ENCODE data around the gene WRNIP1. TPM values are rescaled to one million over a fixed set of nuclear protein-coding genes. Genes with fewer than 3 reads are reported as not detected.

WRNIP1 gene
- total and polyA plus RNA-seq, 2 of the 8 experiments (the other 6 are each of a cell fraction or from before 2014, with no cell fraction given), result 38.2 to 39.2 TPM

DNA sequence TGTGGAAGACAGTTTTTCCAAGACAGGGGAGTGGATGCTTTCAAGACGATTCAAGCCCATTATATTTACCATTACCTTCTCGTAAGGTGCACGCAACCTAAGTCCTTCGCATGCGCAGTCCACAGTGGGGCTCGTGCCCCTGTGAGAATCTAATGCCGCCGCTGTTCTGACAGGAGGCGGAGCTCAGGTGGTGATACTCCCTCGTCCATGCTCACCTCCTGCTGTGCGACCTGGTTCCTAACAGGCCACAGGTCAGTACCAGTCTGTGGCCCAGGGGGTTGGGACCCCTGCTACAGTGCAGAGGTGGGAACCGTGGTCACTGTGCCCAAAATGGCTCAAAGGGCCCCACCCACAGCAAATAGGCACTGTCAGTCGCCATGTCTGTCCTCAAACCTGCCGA lies 39.8 kb downstream of the WRNIP1 start:
- Histone ChIP-seq H2AK5ac (ENCODE audit: low read depth, low read length) (no peak overlapping the region), H3K56ac (replicated peaks; ENCODE audit: insufficient read length, low read depth, low read length) (no peak overlapping the region), H3K4me1 (replicated peaks in 1 of 4; ENCODE audit: control insufficient read depth in 3 of 4, insufficient read depth in 4 of 4, low read length in 3 of 4) (peaks cover 0 to 5% (median 2%) of the 10 kb centered on the region in 4 experiments; a peak in 2 of 7 replicates), H2BK120ac (replicated peaks; ENCODE audit: low read depth, low read length) (no peak overlapping the region), H4K8ac (ENCODE audit: extremely low read depth, insufficient read depth, low read length) (no peak overlapping the region), H3K14ac (ENCODE audit: insufficient read length) (no peak overlapping the region), H3K4me2 (ENCODE audit: insufficient read depth in 1 of 2, low read depth in 2 of 2, low read length in 2 of 2) (no peak overlapping the region), H4K91ac (replicated peaks; ENCODE audit: insufficient read length, low read length) (no peak overlapping the region), H3K9ac (replicated peaks in 1 of 4; ENCODE audit: extremely low read depth in 1 of 4, low read depth in 3 of 4, low read length in 3 of 4) (no peak overlapping the region), H2BK15ac (ENCODE audit: low read length) (no peak overlapping the region), H3K18ac (ENCODE audit: extremely low read depth, low read length) (no peak overlapping the region), H3K23me2 (ENCODE audit: low read depth, low read length) (no peaks in the 10 kb centered on the region; the same call in 1 of the 2 replicates), H3K27ac (ENCODE audit: low read depth, low read length) (no peak overlapping the region), H4K20me1 (replicated peaks in 1 of 2; ENCODE audit: control insufficient read depth in 1 of 2, insufficient read depth in 2 of 2, low read length in 2 of 2) (no peaks in the 10 kb centered on the region), H3K9me3 (ENCODE audit: insufficient read depth in 2 of 2, low read depth in 1 of 2, low read length in 1 of 2) (no peaks in the 10 kb centered on the region), H3K36me3 (ENCODE audit: control insufficient read depth in 2 of 4, insufficient read depth in 4 of 4, low read length in 3 of 4) (no peaks in the 10 kb centered on the region), H3K4ac (replicated peaks; ENCODE audit: insufficient read length, low read depth, low read length) (no peak overlapping the region), H3K79me1 (ENCODE audit: low read depth, low read length) (0 out of 2 replicates have a peak, but pooled peaks cover 2% of the 10 kb centered on the region), H2BK12ac (ENCODE audit: low read depth, low read length) (no peak overlapping the region), H3K23ac (ENCODE audit: insufficient read length) (no peak overlapping the region), H2BK20ac (ENCODE audit: low read length) (no peak overlapping the region), H4K5ac (ENCODE audit: insufficient read length, low read depth, low read length) (no peak overlapping the region), H3K4me3 (ENCODE audit: extremely low read depth in 1 of 4, insufficient read depth in 2 of 4, low read depth in 3 of 4, low read length in 4 of 4) (no peak overlapping the region), H3K27me3 (replicated peaks in 1 of 4; ENCODE audit: control insufficient read depth in 3 of 4, extremely low read depth in 1 of 4, insufficient read depth in 3 of 4, low read length in 3 of 4) (no peaks in the 10 kb centered on the region), H3K79me2 (ENCODE audit: control insufficient read depth in 1 of 2, insufficient read depth in 2 of 2, low read length in 2 of 2) (no peaks in the 10 kb centered on the region), H2AFZ (ENCODE audit: low read length) (no peak overlapping the region), H2BK5ac (ENCODE audit: low read depth, low read length) (no peak overlapping the region)
- ChIA-PET POLR2A (ENCODE audit: partially characterized antibody) (no interaction called here), CTCF (ENCODE audit: partially characterized antibody) (interaction anchor here (1.0 to 3.7 kb wide), 2 partner anchors 14 to 29 kb away, joined by 3 to 21 read pairs; no protein-coding TSS in a partner anchor)
- TF ChIP-seq FOSL1 (IDR thresholded peaks at IDR 0.05; ENCODE audit: insufficient read depth, low read depth, low read length), result no peak
- TF ChIP-seq EZH2 (IDR thresholded peaks at IDR 0.05; ENCODE audit: low read depth, low read length, severe bottlenecking), result no peak
- TF ChIP-seq HDAC2 (IDR thresholded peaks at IDR 0.05; ENCODE audit: borderline replicate concordance in 1 of 2, low read depth in 2 of 2, low read length in 2 of 2), result no peak
- WGBS, 2 experiments (ENCODE audit: extremely low coverage in 1 of 2, insufficient coverage in 1 of 2, insufficient read length in 1 of 2, insufficient replicate concordance in 2 of 2, low coverage in 1 of 2, low lambda C conversion rate in 2 of 2, missing lambda C conversion rate in 1 of 2), result 94% methylated on average over 14 of the region's 14 CpGs; no CpG with 5 or more reads in 1 of the 2 experiments
- FAIRE-seq (no peak), DNase-seq (ENCODE audit: low read depth in 1 of 2, low spot score in 2 of 2) (no peak)

All from H1 (cell line).